Measurements from ENCODE around the gene MRPL41. TPM values are rescaled to one million over a fixed set of nuclear protein-coding genes. Genes with fewer than 3 reads are reported as not detected.
"Not testable (repeated sequence)": the region's sequence is repeated elsewhere in the genome, so short reads cannot be mapped to it uniquely, and the experiment has no call there.

Gene MRPL41
- total and polyA plus RNA-seq, 4 donors = 21.5 to 64.0 (median 48.7) TPM

- peaks cover 30% of the 10 kb centered on the region for H3K36me3 ChIP-seq (ENCODE audit: control insufficient read depth, insufficient read depth, low read length)
- DNase-seq (ENCODE audit: low read depth in 4 of 6, low spot score in 6 of 6) = no peak
- no peaks in the 10 kb centered on the region for H3K9me3 ChIP-seq (ENCODE audit: control insufficient read depth, insufficient read depth, low read length)
- H3K27ac ChIP-seq (ENCODE audit: low read depth, low read length) = no peak overlapping the region
- H3K27me3 ChIP-seq (ENCODE audit: control insufficient read depth, insufficient read depth, low read length) = no peaks in the 10 kb centered on the region
- peaks cover 25% of the 10 kb centered on the region for H3K4me1 ChIP-seq (ENCODE audit: control insufficient read depth, insufficient read depth, low read length)
- WGBS (ENCODE audit: insufficient coverage) = 90% methylated on average over 18 of the region's 23 CpGs
- H3K4me3 ChIP-seq (ENCODE audit: low read depth, low read length) = no peak overlapping the region
These were observed 3.8 kb upstream of the MRPL41 start for GRCh38 chr9:137547687-137548543.

GRCh38 chr9:137550231-137550621 lies 1.5 kb upstream of the MRPL41 start, which contains the start of gene PNPLA7:
Gene PNPLA7, minus strand, starts transcription at chr9:137550402. Its CDS starts 205 bp downstream, at chr9:137550197.
- WGBS (ENCODE audit: insufficient coverage) = 6% methylated on average over 8 of the region's 13 CpGs
- Histone ChIP-seq H3K36me3 (ENCODE audit: control insufficient read depth, insufficient read depth, low read length) (peaks cover 37% of the 10 kb centered on the region), H3K4me1 (ENCODE audit: control insufficient read depth, insufficient read depth, low read length) (peaks cover 22% of the 10 kb centered on the region), H3K27ac (ENCODE audit: low read depth, low read length) (peak within 1 kb of the TSS; percentile 52), H3K4me3 (ENCODE audit: low read depth, low read length) (peak within 1 kb of the TSS; percentile 46), H3K9me3 (ENCODE audit: control insufficient read depth, insufficient read depth, low read length) (no peaks in the 10 kb centered on the region), H3K27me3 (ENCODE audit: control insufficient read depth, insufficient read depth, low read length) (no peaks in the 10 kb centered on the region)
- DNase-seq (ENCODE audit: low read depth in 4 of 6, low spot score in 6 of 6) = peak in 3 of 6 donors; percentile 38 to 88 (median 76)

GRCh38 chr9:137550958-137551263 lies 768 bp upstream of the MRPL41 start:
- peaks cover 44% of the 10 kb centered on the region for H3K36me3 ChIP-seq (ENCODE audit: control insufficient read depth, insufficient read depth, low read length)
- H3K4me3 ChIP-seq (ENCODE audit: low read depth, low read length) = peak overlapping the region; percentile 46
- peak overlapping the region; percentile 52 for H3K27ac ChIP-seq (ENCODE audit: low read depth, low read length)
- H3K27me3 ChIP-seq (ENCODE audit: control insufficient read depth, insufficient read depth, low read length); H3K9me3 ChIP-seq (ENCODE audit: control insufficient read depth, insufficient read depth, low read length); DNase-seq (ENCODE audit: low read depth in 4 of 6, low spot score in 6 of 6): not testable (repeated sequence)
- peaks cover 26% of the 10 kb centered on the region for H3K4me1 ChIP-seq (ENCODE audit: control insufficient read depth, insufficient read depth, low read length)
- 0% methylated on average over 9 of the region's 17 CpGs for WGBS (ENCODE audit: insufficient coverage)

- DNase-seq (ENCODE audit: low read depth in 4 of 6, low spot score in 6 of 6) = peak in 1 of 6 donors; percentile 29
- H3K4me1 ChIP-seq (ENCODE audit: control insufficient read depth, insufficient read depth, low read length) = peaks cover 34% of the 10 kb centered on the region
- 12% methylated on average over 57 of the region's 58 CpGs for WGBS (ENCODE audit: insufficient coverage)
- peak overlapping the region; percentile 47 for H3K27ac ChIP-seq (ENCODE audit: low read depth, low read length)
- peaks cover 48% of the 10 kb centered on the region for H3K36me3 ChIP-seq (ENCODE audit: control insufficient read depth, insufficient read depth, low read length)
- H3K27me3 ChIP-seq (ENCODE audit: control insufficient read depth, insufficient read depth, low read length) = no peaks in the 10 kb centered on the region
- H3K4me3 ChIP-seq (ENCODE audit: low read depth, low read length) = peak overlapping the region; percentile 54
- no peaks in the 10 kb centered on the region for H3K9me3 ChIP-seq (ENCODE audit: control insufficient read depth, insufficient read depth, low read length)
These were observed 516 bp downstream of the MRPL41 start for GRCh38 chr9:137552022-137552768.

- H3K27me3 ChIP-seq (ENCODE audit: control insufficient read depth, insufficient read depth, low read length); DNase-seq (ENCODE audit: low read depth in 4 of 6, low spot score in 6 of 6); H3K9me3 ChIP-seq (ENCODE audit: control insufficient read depth, insufficient read depth, low read length); H3K27ac ChIP-seq (ENCODE audit: low read depth, low read length); H3K4me3 ChIP-seq (ENCODE audit: low read depth, low read length): not testable (repeated sequence)
- WGBS (ENCODE audit: insufficient coverage) = 92% methylated on average over 5 of the region's 10 CpGs
- peaks cover 54% of the 10 kb centered on the region for H3K36me3 ChIP-seq (ENCODE audit: control insufficient read depth, insufficient read depth, low read length)
- H3K4me1 ChIP-seq (ENCODE audit: control insufficient read depth, insufficient read depth, low read length) = peaks cover 34% of the 10 kb centered on the region
These were observed 2.0 kb downstream of the MRPL41 start for GRCh38 chr9:137553654-137554053.

- no peaks in the 10 kb centered on the region for H3K27me3 ChIP-seq (ENCODE audit: control insufficient read depth, insufficient read depth, low read length)
- H3K4me3 ChIP-seq (ENCODE audit: low read depth, low read length) = no peak overlapping the region
- no peak for DNase-seq (ENCODE audit: low read depth in 4 of 6, low spot score in 6 of 6)
- peaks cover 56% of the 10 kb centered on the region for H3K36me3 ChIP-seq (ENCODE audit: control insufficient read depth, insufficient read depth, low read length)
- no peak overlapping the region for H3K27ac ChIP-seq (ENCODE audit: low read depth, low read length)
- no CpG with 5 or more reads among the region's 1 CpG for WGBS (ENCODE audit: insufficient coverage)
- H3K4me1 ChIP-seq (ENCODE audit: control insufficient read depth, insufficient read depth, low read length) = peaks cover 34% of the 10 kb centered on the region
- no peaks in the 10 kb centered on the region for H3K9me3 ChIP-seq (ENCODE audit: control insufficient read depth, insufficient read depth, low read length)
These were observed 2.7 kb downstream of the MRPL41 start for GRCh38 chr9:137554349-137554748.

GRCh38 chr9:137555179-137555578 lies 3.5 kb downstream of the MRPL41 start:
- Histone ChIP-seq H3K4me3 (ENCODE audit: low read depth, low read length) (no peak overlapping the region), H3K4me1 (ENCODE audit: control insufficient read depth, insufficient read depth, low read length) (peaks cover 26% of the 10 kb centered on the region), H3K36me3 (ENCODE audit: control insufficient read depth, insufficient read depth, low read length) (peaks cover 64% of the 10 kb centered on the region), H3K9me3 (ENCODE audit: control insufficient read depth, insufficient read depth, low read length) (no peaks in the 10 kb centered on the region), H3K27ac (ENCODE audit: low read depth, low read length) (no peak overlapping the region), H3K27me3 (ENCODE audit: control insufficient read depth, insufficient read depth, low read length) (no peaks in the 10 kb centered on the region)
- 90% methylated on average over 9 of the region's 10 CpGs for WGBS (ENCODE audit: insufficient coverage)
- DNase-seq (ENCODE audit: low read depth in 4 of 6, low spot score in 6 of 6) = no peak

- H3K36me3 ChIP-seq (ENCODE audit: control insufficient read depth, insufficient read depth, low read length) = peaks cover 66% of the 10 kb centered on the region
- H3K4me1 ChIP-seq (ENCODE audit: control insufficient read depth, insufficient read depth, low read length) = peaks cover 20% of the 10 kb centered on the region
- peak in 3 of 6 donors; percentile 35 to 70 (median 54) for DNase-seq (ENCODE audit: low read depth in 4 of 6, low spot score in 6 of 6)
- 70% methylated on average over 24 of the region's 24 CpGs for WGBS (ENCODE audit: insufficient coverage)
- H3K9me3 ChIP-seq (ENCODE audit: control insufficient read depth, insufficient read depth, low read length) = no peaks in the 10 kb centered on the region
- H3K27me3 ChIP-seq (ENCODE audit: control insufficient read depth, insufficient read depth, low read length) = no peaks in the 10 kb centered on the region
- no peak overlapping the region for H3K4me3 ChIP-seq (ENCODE audit: low read depth, low read length)
- H3K27ac ChIP-seq (ENCODE audit: low read depth, low read length) = no peak overlapping the region
These were observed 4.6 kb downstream of the MRPL41 start for GRCh38 chr9:137556069-137556838.

GRCh38 chr9:137558127-137558526 lies 6.4 kb downstream of the MRPL41 start:
- Histone ChIP-seq H3K27me3 (ENCODE audit: control insufficient read depth, insufficient read depth, low read length) (no peaks in the 10 kb centered on the region), H3K4me1 (ENCODE audit: control insufficient read depth, insufficient read depth, low read length) (peaks cover 11% of the 10 kb centered on the region), H3K9me3 (ENCODE audit: control insufficient read depth, insufficient read depth, low read length) (no peaks in the 10 kb centered on the region), H3K36me3 (ENCODE audit: control insufficient read depth, insufficient read depth, low read length) (peaks cover 76% of the 10 kb centered on the region), H3K27ac (ENCODE audit: low read depth, low read length) (no peak overlapping the region), H3K4me3 (ENCODE audit: low read depth, low read length) (no peak overlapping the region)
- 100% methylated on average over 2 of the region's 4 CpGs for whole genome bisulfite sequencing (ENCODE audit: insufficient coverage)
- DNase-seq (ENCODE audit: low read depth in 4 of 6, low spot score in 6 of 6) = no peak

All from spinal cord (tissue), 10 donors.